NCI-H1105 (cell line): ENCODE measurements around the gene NBR1.
"Not testable (repeated sequence)": the region's sequence is repeated elsewhere in the genome, so short reads cannot be mapped to it uniquely, and the experiment has no call there.

Source experiments
- DNase-seq: peaks from one replicate; lab custom pipeline; 2025; lab: John Stamatoyannopoulos, UW

NBR1 gene

DNA sequence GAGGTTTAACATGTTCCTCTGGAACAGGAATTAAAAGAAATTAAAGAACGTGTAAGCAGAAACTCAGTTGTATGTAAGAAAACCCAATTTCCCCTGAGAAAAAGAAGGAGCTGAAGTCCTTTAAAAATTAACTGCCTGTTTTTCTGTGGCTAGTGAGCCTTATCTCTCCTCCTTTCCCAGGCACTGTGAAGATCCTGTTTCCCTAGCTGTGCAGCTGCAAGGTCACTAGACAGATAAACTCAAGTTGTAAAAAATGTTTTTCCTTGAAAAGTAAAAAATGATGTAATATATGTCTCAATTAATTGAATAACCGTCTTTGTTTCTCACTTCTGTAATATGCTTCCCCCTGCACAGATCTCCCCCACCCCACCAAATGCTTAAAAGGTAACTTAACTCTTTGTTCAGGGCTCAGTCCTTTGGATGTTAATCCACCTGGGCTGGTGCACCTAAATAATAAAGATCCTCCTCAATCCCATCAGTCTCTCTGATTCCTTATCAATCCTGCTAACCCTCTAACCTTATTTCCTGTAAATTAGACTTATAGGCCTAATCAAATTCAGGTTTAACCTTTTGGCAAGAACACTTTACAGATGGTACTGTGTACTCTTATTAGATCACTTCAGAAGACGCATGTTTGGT, 17.7 kb upstream of the NBR1 start:
- DNase-seq, result not testable (repeated sequence)

- no peak for DNase-seq
These were observed 15.3 kb upstream of the NBR1 start for GRCh38 chr17:43155666-43156065.

- DNase-seq, result not testable (repeated sequence)
These were observed 11.8 kb upstream of the NBR1 start for GRCh38 chr17:43159232-43159631.

DNA sequence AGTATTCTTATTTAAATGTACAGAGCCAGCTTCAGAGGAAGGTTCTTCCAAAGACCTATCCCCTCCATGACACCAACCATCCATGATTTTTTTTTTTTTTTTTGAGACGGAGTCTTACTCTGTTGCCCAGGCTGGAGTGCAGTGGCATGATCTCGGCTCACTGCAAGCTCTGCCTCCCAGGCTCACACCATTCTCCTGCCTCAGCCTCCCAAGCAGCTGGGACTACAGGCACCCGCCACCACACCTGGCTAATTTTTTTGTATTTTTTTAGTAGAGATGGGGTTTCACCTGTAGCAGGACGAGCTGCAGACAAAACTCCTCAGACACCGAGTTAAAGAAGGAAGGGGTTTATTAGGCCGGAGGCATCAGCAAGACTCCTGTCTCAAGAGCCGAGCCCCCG, 11.1 kb upstream of the NBR1 start:
- DNase-seq, result not testable (repeated sequence)

DNA sequence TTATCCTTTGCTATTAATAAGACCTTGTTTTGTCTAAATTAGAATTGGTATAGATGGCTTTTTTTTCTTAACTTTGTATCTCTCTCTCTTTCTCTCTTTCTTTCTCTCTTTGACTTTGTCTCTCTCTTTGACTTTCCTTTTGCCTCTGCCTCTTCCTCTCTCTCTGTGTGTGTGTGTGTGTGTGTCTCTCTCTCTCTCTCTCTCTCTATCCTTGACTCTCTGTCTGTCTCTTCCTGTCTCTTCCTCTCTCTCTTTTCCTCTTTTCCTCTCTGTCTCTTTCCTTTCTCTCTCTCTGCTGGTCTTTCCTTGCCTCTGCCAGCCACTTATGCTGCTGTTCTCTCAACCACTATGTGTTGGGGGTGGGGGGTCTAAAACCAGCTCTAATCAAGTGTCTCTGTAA, 5.0 kb upstream of the NBR1 start:
- not testable (repeated sequence) for DNase-seq

DNA sequence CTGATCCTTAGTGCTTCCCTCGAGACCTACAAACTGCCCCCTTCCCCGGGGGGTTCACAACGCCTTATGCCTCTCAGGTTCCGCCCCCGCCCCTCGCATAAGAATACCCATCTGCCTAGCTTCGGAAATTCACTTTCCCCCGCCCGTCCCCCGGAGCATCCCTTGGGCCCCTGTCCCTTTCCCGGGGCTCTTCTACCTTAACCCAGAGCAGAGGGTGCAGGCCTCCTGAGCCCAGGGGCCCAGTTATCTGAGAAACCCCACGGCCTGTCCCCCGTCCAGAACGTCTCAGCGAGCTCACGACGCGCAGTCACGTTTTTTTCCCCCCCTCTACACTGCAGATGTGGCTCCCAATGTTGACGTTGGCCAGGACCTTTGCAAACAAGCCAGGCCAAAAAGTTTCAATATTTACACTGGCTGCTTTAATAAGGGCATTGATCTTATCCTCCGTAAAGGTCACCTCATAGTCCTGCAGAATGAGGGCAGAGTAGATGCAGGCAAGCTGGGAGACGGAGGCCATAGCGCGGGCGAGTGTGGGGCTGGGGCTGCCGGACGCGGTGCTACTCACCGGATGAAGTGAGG, 1.4 kb upstream of the NBR1 start:
- peak; percentile 15 for DNase-seq

GRCh38 chr17:43170140-43170765, 761 bp upstream of the NBR1 start:
- peak; percentile 93 for DNase-seq

GRCh38 chr17:43171586-43172487, 823 bp downstream of the NBR1 start:
- peak; percentile 4 for DNase-seq

DNA sequence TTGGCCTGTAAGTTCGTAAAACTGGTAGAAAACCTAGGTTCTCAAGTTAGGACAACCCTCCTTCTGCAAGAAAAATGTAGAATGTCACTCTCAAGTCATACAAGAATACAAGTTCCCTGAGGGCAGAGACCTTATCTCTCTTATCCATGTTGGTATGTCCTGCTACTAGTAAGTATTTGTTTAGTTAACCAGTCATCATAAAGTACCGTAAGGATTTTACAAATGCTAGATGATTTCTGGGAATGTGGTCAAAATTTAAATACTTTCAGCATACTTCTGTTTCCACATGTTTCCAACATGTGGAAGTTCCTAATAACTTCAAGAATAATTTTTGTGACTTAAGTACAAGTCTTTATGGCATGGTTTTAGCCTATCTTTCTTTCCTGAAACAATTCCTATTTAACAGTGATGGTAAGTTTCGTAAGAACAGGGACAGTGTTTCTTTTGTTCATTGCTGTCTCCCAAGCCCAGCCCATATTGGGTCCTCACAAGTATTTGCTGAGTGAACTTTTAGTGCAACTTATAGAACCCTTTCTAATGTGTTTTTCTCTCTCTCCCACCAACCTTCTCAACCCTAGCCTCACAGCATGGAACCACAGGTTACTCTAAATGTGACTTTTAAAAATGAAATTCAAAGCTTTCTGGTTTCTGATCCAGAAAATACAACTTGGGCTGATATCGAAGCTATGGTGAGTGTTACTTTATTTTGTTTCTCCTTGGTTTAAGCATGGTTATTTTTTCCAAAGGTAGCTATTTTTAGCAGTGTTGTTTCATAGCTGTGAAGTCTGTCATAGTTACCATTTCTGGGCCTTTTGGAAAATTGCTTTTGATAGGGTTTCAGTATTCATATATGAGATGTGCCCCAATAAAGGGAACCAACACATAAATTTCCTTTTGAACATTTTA, 4.5 kb downstream of the NBR1 start:
- no peak for DNase-seq

- DNase-seq, result no peak
These were observed 5.1 kb downstream of the NBR1 start for GRCh38 chr17:43176119-43176570.

- DNase-seq, result no peak
These were observed 12.9 kb downstream of the NBR1 start for GRCh38 chr17:43183921-43184320.

- not testable (repeated sequence) for DNase-seq
These were observed 15.6 kb downstream of the NBR1 start for GRCh38 chr17:43186656-43187055.

DNA sequence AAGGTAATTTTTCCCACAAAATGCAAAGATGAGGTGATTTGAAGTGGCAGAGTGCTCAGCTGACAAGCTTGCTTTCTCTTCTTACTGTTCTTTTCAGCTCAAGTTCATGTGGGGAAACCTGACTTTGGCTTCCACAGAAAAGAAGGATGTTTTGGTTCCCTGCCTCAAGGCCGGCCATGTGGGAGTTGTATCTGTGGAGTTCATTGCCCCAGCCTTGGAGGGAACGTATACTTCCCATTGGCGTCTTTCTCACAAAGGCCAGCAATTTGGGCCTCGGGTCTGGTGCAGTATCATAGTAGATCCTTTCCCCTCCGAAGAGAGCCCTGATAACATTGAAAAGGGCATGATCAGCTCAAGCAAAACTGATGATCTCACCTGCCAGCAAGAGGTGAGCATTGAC, 22.2 kb downstream of the NBR1 start:
- DNase-seq, result no peak

GRCh38 chr17:43199633-43200032, 28.6 kb downstream of the NBR1 start:
- DNase-seq, result no peak

GRCh38 chr17:43200127-43200526, 29.1 kb downstream of the NBR1 start:
- DNase-seq, result no peak

DNA sequence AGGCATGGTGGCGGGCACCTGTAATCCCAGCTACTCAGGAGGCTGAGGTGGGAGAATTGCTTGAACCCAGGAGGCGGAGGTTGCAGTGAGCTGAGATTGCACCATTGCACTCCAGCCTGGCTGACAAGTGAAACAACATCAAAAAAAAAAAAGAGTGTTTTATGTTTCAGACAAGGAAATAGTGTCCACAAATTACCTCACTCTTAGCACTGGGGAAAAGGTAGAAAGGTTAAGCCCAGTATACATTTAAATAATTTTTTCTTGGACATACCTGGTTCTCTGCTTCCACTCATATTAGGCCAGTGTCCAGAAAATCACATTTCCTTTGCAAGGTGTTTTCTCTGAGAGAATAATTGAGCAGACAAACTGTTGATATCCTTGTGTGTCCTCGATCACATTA, 32.0 kb downstream of the NBR1 start:
- not testable (repeated sequence) for DNase-seq

- no peak for DNase-seq
These were observed 39.6 kb downstream of the NBR1 start for GRCh38 chr17:43210576-43210975.

DNA sequence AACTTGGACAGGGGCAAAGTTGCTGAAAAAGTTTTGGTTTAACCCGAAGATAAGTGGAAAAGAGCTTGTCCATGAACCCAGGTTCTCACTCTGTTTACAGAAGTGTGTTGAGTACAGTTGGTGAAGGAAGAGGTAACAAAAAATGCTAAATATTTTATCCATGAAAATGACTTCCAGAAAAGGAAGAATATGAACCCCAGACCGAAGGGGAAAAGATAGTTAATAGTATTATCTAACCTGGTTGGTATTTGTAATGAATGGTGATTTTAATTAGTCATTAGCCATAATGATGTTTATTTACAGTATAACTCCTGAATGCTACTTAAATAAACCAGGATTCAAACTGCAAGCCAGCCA, 40.1 kb downstream of the NBR1 start:
- no peak for DNase-seq

DNA sequence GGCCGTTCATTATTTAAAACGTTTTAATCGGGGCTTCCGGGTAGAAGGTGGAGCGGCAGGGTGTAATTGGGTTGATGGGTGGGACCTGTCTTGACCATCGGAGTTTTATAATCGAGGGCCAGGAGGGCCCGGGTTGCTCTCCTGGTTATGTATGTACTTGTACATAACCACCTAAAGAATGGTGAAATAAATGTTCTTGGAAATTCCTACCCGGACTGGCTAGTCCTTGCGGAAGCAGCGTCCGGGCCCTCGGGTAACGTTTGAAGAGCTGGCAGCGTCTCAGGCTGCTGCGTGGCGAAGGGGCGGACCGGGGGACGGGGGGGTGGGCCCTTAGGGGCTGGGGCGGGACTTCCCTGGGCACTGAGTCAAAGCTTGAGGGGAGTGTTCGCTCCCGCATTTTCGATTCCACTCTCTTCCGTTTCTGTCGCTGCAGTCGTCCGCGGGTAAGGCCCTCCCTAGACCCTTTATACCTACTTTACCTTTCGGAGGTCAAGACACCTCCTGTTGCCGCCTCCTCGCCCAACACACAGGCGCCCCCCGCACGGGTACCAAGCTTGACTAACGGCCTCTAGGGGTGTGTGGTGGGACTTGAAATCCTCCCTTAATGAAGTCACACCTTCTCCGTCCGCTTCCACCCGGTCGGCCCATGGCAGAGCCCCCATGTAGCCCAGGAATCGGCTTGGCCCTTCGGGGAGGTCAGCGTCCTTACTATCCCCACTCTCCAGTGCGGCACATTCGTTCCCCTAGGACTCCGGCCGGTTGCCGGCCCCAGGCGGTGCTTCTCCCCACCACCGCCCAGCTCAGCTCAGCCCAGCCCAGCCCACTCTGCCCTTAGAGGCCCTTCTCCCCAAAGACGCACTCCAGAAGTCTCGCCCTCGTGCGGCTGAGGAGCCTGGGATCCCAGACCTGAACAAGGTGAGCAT, 40.7 kb downstream of the NBR1 start, which contains the start of gene TMEM106A:
Gene TMEM106A, plus strand, starts transcription at position 396 of the 923 bp plus-strand sequence. CDS start 1,167 bp downstream, outside the sequence.
- DNase-seq, result peak; percentile 27
